Cardiac septum (tissue), 1 donor: Measurements from ENCODE around the gene WSB2. TPM values are rescaled to one million over a fixed set of nuclear protein-coding genes. Genes with fewer than 3 reads are reported as not detected.
"Not testable (repeated sequence)": the region's sequence is repeated elsewhere in the genome, so short reads cannot be mapped to it uniquely, and the experiment has no call there.

Source experiments
- DNase-seq: peaks from one replicate; pipeline ENCODE4 v3.0.0-alpha.2; 2020; ENCODE audit warnings: low spot score
- intact Hi-C: fragments of 100-400 bp; cut with DNase I; formaldehyde crosslinking; loops from one replicate; pipeline ENCODE4 v1.14.0; 2022
- total RNA-seq: library from RNA; stranded (reverse); fragmentation: NEBNext Ultra II Directional; extraction: Animal tissue kit (Norgen Biotek cat#: 25700); gene quantifications from one replicate; pipeline ENCODE4 v1.2.1, GENCODE V29; 2021
- donor health status: DM: no; HTN: no; CAD: no.

The WSB2 gene
- total RNA-seq, 1 donor from 2014 or later: 95.3 TPM

DNA sequence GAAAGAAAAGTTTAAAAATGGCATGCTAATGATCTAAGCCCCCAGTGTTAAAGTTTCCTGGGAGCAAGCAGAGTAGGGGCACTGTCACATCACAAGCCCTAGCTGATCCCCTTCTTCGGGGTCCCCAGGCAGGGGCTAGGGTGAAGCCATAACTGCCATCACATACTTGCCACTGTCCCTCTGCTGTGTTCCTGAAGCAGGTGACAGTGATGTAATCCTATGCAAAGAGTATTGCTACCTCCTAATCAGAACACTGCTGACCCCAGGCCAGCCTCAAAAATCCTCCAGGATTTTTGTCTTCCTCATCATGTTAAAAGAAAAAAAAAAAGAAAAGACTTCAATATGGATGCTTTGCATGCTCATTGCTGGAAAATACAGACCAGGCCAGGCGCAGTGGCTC, 45.7 kb downstream of the WSB2 start:
- no peak for DNase-seq
- intact Hi-C loops: loop anchor here (10.0 kb wide), 1 partner anchor 359 kb away; the partner anchor contains the start of genes SUDS3 and TAOK3

- intact Hi-C loops: loop anchor here (10.0 kb wide), 1 partner anchor 362 kb away; the partner anchor contains the start of genes SUDS3 and TAOK3
- DNase-seq: no peak
These were observed 47.7 kb downstream of the WSB2 start for GRCh38 chr12:118013283-118013682.

DNA sequence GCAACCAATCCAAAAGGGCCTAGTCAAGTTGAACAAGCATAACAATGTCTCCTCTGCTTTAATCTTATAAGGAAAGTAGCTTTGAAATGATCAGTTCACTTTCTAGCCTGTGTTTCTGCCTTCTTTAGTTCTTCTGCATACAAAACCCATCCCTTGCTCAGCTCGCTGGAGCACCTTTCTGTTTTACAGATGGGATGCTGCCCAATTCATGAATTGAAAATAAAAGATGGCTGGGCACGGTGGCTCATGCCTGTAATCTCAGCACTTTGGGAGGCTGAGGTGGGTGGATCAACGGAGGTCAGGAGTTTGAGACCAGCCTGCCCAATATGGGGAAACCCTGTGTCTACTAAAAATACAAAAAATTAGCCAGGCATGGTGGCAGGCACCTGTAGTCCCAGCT, 49.0 kb downstream of the WSB2 start:
- intact Hi-C loops: loop anchor here (10.0 kb wide), 1 partner anchor 363 kb away; the partner anchor contains the start of genes SUDS3 and TAOK3
- no peak for DNase-seq

- DNase-seq: no peak
- intact Hi-C loops: loop anchor here (10.0 kb wide), 1 partner anchor 363 kb away; the partner anchor contains the start of genes SUDS3 and TAOK3
These were observed 49.6 kb downstream of the WSB2 start for GRCh38 chr12:118011377-118011776.

GRCh38 chr12:118010903-118011302, 50.1 kb downstream of the WSB2 start:
- intact Hi-C loops: loop anchor here (10.0 kb wide), 1 partner anchor 364 kb away; the partner anchor contains the start of genes SUDS3 and TAOK3
- DNase-seq: no peak

DNA sequence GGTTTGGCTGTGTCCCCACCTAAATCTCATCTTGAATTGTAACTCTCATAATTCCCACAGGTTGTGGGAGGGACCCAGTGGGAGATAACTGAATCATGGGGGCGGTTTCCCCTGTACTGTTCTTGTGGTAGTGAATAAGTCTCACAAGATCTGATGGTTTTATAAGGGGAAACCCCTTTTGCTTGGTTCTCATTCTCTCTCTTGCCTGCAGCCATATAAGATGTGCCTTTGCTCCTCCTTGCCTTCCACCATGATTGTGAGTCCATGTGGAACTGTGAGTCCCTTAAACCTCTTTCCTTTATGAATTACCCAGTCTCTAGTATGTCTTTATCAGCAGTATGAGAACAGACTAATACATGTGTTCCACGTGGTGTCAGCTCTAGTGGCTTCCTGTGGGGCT, 61.2 kb downstream of the WSB2 start:
- DNase-seq, intact Hi-C loops: not testable (repeated sequence)

- DNase-seq: no peak
- intact Hi-C loops: no loop called here
These were observed 62.3 kb downstream of the WSB2 start for GRCh38 chr12:117998719-117999118.

- DNase-seq: no peak
- intact Hi-C loops: no loop called here
These were observed 66.2 kb downstream of the WSB2 start for GRCh38 chr12:117994551-117995438.

DNA sequence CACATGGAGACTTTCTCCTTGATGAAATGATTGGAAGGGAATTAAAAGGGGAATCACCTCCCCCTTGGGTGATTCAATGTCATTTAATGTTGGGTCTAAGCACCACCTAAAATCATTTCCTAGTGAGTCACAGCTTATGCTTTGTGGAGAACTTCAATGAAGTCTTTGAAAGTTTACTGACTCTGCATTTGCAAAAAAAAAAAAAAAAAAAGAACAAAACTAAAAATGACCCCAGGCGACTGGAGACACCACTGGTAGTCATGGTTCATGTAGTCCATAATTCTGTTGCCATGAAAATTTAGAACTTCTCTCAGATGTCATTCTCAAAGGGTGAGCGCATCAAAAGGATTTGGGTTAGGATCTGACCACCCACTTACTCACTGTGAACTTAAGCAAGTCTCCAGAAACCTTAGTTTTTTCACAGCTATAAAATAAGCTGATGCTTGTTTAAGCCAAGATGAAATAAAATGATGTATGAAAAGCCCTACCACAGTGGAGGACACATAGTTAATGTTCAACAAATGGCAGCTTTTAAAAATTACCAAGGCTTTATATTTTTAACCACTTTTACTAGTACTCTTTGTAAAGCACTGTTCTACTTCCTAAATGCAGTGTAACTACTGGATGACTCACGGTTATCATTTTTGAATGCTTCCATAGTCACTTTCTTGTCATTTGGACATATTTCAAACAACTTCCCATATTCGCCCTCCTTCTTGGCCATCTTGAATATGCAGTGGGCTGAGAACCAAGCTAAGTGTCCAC, 74.1 kb downstream of the WSB2 start:
- DNase-seq: no peak
- intact Hi-C loops: no loop called here

DNA sequence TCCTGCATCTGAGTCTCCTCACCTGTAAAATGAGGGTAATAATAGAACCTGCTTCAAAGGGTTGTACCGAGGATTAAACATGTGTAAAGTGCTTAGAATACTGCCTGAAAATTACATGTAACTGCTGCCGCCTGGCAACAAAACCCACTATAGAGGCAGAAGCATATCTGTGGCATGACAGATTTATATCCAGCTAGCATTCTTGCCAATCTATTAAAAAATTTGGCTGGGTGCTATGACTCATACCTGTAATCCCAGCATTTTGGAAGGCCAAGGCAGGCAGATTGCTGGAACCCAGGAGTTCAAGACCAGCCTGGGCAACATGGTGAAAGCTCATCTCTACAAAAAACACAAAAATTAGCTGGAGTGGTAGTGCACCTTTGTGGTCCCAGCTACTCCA, 75.8 kb downstream of the WSB2 start:
- intact Hi-C loops: no loop called here
- no peak for DNase-seq

Other genes with a start within 250 kb of the WSB2 start
- gene KSR2, start 92.2 kb downstream of the WSB2 start, total RNA-seq: not detected
- 2.6 TPM for gene RFC5, start 44.5 kb downstream of the WSB2 start, total RNA-seq
- 10.0 TPM for gene VSIG10, start 42.8 kb upstream of the WSB2 start, total RNA-seq
- gene PEBP1, start 74.9 kb upstream of the WSB2 start, total RNA-seq: 344 TPM